ENCODE measurements around the gene TAP1.

- TF ChIP-seq ZNF274 (IDR thresholded peaks at IDR 0.05; ENCODE audit: low read depth, low read length) (no peak), SUZ12 (IDR thresholded peaks at IDR 0.05; ENCODE audit: extremely low read depth, insufficient read depth, insufficient read length) (no peak)
Measured at GRCh38 chr6:32840604-32841246, 12.8 kb downstream of the TAP1 start.
